Right lobe of liver (tissue), 4 donors: ENCODE data around the gene RAD51C.
"Not testable (repeated sequence)": the region's sequence is repeated elsewhere in the genome, so short reads cannot be mapped to it uniquely, and the experiment has no call there.

ENCODE experiments used
- CTCF ChIP-seq, 4 donors: fragments of 200-600 bp in 3 of 4; fragments of 450-650 bp in 1 of 4; IDR thresholded peaks; one replicate each; pipeline versions ENCODE4 v1.5.1 to v1.8.0; 2016 to 2022; ENCODE audit warnings: antibody characterized with exemption in 4 of 4, mild to moderate bottlenecking in 2 of 4
- POLR2A ChIP-seq: fragments of 450-650 bp; IDR thresholded peaks from one replicate; pipeline ENCODE4 v1.6.1; 2017; ENCODE audit warnings: antibody characterized with exemption, mild to moderate bottlenecking
- donor health status: DM: no; HTN: no; CAD: no.
- donor health status: DM: no; HTN: no; CAD: no.
- donor health status: DM: no; HTN: yes; CAD: no.

GRCh38 chr17:58690033-58690432 lies 2.4 kb upstream of the RAD51C start:
- TF ChIP-seq CTCF (IDR thresholded peaks at IDR 0.05); POLR2A: not testable (repeated sequence)
